CD1c-positive myeloid dendritic cell (primary cell): Measurements from ENCODE around the gene WFIKKN1.

Source experiments
- DNase-seq: peaks from one replicate; pipeline ENCODE4 v3.0.0-alpha.2; 2016; ENCODE audit errors: extremely low spot score

The WFIKKN1 gene

DNA sequence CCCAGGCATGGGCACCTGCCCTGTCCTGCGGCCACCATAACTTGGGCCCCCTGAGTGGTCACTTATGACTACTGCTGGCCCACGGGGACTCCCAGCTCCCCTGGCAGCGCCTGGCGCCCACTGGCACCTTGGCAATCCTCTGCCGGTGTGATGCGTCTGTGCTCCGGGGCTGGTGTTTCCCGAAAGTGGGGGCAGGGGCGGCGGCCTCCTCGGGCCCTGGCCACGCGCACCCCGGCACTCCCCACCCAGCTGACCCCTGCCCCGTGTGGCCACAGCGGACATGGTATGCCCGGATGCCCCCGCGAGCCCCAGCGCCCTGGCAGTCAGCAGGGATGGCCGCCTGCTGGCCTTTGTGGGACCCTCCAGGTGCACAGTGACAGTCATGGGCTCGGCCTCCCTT lies 26.7 kb downstream of the WFIKKN1 start:
- no peak for DNase-seq

DNA sequence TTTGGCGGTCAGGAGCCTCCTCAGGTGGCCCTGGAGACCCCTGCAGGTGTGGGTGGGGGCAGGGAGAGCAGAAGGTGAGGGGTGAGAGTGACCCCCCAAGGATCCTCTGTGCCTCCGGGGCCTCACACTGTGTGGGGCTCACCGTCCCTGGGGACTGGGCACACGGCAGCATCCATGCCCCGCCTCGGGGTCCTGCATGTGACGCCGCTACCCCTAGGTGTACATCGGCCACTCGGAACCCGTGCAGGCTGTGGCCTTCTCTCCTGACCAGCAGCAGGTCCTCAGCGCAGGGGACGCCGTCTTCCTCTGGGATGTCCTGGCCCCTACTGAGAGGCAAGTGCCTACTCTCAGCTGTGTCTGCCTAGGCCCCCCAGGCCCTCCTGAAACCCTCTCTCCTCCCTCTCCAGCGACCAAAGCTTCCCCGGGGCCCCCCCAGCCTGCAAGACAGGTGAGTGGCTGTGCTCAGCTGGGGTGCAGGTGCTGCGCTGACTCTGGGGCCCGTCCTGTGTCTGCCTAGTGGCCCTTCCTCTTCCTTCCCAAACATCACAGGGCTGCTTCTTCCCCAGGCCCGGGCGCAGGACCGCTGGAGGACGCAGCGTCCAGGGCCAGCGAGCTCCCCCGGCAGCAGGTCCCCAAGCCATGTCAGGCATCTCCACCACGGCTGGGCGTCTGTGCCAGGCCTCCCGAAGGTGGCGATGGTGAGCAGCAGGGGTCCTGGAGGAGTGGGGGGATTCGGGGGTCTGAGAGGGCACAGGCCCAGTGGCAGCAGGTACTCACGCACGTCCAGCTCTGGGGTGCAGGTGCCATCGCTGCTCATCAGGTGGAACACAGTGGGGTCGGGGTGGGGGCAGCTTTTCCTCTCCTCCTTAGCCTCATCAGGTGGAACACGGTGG lies 28.1 kb downstream of the WFIKKN1 start:
- DNase-seq, result no peak

DNA sequence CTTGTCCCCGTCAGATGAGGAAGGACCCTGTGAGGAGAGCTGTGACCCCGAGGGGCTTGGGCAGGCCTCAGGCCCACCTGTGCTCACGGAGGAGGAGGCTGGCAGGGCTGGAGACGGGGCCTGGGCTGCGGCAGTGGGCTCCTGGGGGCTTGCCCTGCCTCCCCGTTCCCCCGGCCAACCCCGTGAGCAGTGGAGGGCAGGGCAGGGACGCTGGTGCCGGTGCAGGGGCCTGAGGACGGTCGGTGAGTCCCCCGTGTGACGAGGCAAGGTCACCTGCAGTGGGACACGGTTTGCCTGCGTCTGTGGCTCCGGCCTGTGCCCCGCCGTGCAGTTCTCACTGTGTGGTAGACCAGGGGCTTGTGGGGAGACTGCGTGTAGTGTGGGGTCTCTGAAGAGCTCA lies 28.8 kb downstream of the WFIKKN1 start:
- DNase-seq, result no peak

DNA sequence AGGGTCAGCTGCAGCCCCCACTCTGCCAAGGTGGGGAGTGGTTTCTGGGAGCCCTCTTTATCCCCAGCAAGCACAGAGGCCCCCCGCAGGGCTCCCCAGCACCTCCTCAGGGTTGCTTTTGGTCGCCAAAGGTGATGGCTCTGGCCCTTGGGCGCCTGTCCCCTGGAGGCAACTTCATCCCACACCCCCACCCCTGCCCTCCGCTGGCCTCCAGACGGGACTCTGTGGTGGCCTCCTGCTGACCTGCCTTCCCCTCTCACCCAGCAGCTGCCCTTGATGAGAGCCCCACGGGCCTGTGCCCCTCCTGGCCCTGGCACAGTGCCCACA lies 29.3 kb downstream of the WFIKKN1 start:
- no peak for DNase-seq

DNA sequence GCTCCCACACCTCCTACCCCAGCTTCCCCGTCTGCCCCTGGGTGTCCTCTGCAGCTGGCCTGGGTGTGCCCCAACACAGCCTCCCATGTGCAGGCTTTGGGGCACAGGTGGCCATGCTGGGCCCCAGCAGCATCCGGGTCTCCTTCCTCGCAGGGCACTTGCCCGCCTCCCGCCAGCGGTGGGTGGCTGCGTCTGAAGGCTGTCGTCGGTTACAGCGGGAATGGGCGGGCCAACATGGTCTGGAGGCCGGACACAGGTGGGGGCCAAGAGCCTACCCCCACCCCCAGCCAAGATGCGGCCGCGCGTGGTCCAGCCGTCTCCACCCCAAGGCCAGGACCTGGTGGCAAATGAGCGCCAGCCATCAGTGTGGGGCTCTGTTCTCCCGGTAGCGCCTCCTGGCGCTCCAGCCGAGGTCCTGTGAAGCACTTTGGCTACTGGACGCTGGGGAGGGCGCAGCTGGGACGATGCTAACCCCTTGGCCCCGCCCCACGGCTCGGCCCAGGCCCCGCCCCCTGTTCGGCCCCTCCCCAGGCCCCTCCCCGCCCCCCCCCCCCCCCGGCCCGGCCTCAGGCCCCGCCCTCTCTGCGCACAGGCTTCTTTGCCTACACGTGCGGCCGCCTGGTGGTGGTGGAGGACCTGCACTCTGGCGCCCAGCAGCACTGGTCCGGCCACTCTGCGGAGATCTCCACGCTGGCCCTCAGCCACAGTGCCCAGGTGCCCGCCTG lies 29.8 kb downstream of the WFIKKN1 start:
- peak; percentile 92 for DNase-seq

DNA sequence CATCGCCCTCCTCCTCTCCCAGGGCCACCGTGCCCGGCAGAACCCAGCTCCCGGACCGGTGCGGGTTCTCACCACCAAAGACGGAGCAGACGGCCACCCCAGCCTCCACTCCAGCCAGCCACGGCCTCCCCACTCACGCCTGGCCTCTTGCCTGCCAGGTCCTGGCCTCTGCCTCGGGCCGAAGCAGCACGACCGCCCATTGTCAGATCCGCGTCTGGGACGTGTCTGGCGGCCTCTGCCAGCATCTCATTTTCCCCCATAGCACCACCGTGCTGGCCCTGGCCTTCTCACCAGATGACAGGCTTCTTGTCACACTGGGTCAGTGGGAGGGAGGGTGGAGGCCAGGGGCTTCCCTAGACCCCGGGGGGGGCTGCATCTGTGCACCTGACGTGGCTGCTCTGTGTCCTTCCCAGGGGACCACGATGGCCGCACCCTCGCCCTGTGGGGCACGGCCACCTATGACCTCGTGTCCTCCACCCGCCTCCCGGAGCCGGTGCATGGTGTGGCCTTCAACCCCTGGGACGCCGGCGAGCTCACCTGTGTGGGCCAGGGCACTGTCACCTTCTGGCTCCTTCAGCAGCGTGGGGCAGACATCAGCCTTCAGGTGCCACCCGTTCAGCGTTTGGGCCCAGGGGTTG lies 30.5 kb downstream of the WFIKKN1 start:
- DNase-seq, result no peak

DNA sequence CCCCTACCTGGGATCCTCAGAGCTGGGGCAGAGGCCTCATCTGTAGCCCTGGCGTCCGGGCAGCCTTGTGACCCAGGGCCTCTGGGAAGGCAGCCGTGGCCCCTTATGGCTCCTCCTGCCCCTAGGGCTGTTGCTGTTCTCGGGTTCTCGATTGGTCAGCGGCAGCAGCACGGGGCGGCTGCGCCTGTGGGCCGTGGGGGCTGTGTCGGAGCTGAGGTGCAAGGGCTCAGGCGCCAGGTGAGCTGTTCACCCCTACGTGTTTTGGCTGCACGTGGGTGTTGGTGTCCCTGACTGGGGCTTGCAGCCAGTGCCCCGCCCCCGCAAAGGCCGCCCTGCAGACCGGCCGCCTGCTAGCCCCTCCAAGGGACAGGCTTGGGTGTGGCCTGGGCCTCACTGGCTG lies 31.3 kb downstream of the WFIKKN1 start:
- DNase-seq, result no peak

DNA sequence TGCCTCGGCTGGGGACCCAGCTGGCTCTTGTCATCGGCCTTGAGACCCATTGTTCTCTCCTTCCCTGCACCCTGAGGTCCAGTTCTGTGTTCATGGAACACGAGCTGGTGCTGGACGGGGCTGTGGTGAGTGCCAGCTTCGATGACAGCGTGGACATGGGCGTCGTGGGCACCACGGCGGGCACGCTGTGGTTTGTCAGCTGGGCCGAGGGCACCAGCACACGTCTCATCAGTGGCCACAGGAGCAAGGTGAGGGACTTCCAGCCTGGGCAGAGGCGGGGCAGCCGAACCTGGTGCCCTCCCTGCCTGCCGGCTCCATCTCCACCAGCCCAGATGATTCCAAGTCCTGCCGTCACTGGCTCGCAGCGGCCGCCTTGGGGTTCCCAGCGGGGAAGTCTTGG lies 31.8 kb downstream of the WFIKKN1 start:
- no peak for DNase-seq

DNA sequence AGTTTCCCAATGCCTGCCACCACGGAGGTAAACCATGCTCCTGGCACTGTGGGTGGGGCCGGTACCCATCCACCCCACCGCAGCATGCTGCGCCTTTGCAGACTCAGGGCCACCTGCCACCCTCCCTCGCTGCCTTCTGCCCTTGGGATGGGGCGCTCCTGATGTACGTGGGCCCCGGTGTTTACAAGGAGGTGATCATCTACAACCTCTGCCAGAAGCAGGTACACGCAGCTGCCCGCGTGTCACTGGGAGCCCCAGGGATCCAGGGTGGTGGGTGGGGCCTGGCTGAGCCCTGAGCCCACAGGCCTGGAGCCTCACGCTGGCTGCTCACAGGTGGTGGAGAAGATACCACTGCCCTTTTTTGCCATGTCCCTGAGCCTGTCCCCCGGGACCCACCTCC lies 35.8 kb downstream of the WFIKKN1 start:
- no peak for DNase-seq

DNA sequence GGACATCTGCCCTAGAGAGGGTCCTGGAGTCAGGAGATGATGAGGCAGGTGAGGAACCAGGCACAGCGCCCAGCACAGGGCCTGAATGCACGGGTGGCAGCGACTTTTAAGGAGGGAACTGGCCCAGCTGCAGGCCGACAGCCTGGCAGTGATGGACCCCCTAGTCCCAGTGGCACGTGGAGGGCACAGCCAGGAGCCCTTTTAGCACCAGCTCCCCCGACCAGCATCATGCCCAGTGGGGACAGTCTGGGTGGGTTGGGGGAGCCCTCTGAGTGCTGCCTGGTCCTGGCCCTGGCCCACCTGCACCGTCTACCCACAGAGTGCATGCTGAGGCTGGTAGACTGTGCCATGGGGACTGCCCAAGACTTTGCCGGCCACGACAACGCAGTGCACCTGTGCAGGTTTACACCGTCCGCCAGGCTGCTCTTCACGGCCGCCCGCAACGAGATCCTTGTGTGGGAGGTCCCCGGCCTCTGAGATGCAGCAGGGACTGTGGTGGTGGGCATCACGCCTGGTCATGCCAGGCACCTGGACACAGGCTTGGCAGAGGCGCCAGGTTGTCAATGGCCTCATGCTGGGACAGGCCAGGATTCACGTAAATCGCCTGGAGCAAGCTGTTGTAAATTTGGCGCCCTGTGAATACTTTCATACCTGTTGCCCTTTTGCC lies 36.5 kb downstream of the WFIKKN1 start:
- DNase-seq, result no peak

DNA sequence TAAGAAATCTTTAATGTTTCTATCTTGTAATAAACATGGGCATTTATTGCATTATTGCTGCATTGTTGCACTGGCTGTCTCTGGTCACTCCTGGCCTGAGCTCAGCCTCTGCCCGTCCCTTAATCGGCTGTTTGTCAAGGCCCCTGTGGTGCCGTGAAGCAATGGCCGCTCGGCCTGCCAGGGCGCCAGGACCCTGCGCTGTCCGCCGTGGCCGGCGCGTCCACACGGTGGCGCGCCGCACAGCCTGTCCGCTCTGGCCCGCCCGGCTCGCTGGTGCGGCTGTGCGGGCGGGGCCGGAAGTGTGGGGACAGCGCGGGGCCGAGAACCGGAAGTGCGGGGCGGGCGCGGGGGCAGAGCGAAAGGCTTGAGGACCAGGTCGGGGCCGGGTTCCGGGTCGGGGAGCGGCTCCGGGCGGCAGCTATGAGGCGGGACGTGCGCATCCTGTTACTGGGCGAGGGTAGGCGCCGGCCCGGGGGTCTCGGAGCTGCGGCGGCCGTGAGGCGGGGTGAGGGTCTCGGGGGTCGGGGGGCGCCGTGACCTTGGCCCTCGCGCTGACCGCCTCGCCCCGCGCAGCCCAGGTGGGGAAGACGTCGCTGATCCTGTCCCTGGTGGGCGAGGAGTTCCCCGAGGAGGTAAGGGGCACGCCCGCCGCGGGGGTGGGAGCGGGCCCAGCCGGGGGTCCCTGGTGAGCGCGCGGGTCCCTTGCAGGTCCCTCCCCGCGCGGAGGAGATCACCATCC lies 37.2 kb downstream of the WFIKKN1 start, which contains the start of gene RHOT2:
RHOT2 (plus strand) TSS at position 353 of the 739 bp plus-strand sequence; CDS start at position 421, 68 bp downstream.
- DNase-seq, result peak; percentile 97

DNA sequence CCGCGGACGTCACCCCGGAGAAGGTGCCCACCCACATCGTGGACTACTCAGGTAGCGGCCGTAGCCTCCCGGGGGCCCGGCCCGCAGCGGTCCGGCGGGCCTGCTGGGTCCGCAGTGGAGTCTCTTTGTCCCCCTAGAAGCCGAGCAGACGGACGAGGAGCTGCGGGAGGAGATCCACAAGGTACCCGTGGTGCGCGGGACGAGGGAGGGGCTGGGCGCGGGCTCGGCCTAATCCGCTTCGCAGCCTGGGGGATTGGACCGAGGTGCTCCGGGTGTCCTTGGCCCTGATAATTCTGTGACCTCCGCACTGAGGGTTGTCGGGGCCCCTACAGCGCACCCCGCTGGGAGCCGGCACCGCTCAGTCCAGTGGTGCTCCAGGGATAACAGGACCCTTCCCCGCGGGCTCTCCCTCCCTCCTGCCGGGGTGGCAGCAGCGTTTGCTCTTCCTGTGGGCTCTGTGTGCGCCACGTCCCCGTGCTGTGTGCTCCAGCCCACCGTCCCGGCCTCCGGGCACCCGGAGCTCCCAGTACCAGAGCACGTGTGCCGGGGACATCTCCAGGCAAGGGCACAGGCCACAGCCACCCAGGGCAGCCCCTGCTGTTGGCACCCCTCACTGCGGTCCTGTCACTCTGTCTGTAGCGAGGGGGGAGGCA lies 37.9 kb downstream of the WFIKKN1 start:
- DNase-seq, result no peak

DNA sequence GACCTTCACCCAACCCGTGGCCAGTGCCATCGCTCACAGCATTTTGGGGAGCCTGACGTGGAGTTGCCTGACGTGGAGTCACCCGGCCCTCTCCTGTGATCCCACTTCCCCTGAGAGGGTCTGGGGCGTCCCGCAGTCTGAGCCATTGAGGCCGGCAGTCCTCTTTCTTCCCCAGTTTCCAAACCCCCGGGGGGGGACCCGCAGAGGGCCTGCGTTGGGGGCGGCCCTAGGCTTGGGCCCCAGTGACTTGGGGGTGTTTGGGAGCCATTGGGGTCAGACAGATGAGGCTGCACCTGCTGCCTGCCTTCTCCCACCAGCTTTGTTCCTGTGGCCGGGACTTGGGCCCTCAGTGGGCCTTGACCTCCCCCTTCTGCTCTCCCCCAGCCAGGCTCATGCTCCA lies 38.9 kb downstream of the WFIKKN1 start:
- no peak for DNase-seq

DNA sequence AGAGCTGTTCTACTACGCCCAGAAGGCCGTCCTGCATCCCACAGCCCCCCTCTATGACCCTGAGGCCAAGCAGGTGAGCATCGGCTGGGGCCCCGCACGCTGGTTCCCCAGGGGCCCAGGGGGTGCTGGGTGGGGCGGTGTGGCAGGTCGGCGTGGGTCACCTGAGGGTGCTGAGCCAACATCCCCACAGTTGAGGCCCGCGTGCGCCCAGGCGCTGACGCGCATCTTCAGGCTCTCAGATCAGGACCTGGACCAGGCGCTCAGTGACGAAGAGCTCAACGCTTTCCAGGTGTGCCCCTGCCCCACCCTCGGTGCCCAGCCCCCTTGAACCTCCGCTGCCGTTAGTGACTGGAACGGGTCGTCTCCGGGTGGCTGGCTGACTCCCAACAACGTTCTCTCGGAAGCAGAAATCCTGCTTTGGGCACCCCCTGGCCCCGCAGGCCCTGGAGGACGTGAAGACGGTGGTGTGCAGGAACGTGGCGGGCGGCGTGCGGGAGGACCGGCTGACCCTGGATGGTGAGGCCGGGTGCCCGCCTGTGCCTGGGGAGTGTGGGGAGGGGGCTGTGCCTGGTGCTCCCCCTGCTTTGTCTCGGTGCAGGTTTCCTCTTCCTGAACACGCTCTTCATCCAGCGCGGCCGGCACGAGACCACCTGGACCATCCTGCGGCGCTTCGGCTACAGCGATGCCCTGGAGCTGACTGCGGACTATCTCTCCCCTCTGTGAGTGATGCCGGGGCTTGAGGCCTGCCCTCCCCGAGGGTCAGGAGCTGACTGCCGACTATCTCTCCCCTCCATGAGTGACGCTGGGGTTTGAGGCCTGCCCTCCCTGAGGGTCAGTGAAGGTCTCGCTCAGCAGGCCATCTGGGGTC lies 39.9 kb downstream of the WFIKKN1 start:
- no peak for DNase-seq

DNA sequence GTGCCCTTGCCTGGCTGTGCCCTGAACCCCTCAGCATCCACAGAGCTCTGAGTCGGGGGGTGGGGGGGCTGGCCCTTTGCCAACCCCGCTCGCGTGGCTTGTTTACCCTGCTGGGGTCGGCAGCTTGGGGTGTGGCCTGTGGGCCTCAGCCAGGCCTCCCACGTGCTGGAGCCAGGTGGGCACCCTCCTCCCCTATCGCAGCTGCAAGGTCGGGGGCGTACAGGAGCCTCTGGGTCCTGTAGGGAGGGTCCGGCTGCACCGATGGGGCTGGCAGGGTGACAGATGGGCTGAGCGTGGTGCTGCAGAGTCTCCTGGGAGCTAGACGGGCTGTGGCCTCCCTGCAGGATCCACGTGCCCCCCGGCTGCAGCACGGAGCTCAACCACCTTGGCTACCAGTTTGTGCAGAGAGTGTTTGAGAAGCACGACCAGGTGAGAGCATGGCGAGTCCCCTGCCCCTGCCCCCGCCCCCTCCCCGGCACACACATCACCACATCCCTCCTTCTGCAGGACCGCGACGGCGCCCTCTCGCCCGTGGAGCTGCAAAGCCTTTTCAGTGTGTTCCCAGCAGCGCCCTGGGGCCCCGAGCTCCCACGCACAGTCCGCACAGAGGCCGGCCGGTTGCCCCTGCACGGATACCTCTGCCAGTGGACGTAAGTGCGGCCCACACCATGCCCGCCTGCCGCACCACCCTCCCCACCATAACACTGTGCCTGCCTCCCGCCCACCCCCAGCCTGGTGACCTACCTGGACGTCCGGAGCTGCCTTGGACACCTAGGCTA lies 40.8 kb downstream of the WFIKKN1 start:
- DNase-seq, result no peak

DNA sequence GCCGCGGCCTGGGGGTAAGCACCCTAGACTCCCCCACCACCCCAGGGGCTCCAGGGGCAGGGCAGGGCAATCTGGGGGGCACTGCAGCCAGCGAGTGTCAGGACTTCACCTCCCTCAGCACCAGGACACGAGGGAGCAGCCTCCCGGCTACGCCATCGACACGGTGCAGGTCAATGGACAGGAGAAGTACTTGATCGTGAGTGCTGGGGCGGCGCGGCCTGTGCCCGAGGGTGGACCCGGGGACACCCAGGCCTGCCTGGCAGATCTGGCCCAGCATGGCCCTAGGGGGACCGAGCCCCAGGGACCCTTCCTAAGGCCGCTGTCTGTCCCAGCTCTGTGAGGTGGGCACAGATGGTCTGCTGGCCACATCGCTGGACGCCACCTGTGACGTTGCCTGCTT lies 41.6 kb downstream of the WFIKKN1 start:
- DNase-seq, result no peak

DNA sequence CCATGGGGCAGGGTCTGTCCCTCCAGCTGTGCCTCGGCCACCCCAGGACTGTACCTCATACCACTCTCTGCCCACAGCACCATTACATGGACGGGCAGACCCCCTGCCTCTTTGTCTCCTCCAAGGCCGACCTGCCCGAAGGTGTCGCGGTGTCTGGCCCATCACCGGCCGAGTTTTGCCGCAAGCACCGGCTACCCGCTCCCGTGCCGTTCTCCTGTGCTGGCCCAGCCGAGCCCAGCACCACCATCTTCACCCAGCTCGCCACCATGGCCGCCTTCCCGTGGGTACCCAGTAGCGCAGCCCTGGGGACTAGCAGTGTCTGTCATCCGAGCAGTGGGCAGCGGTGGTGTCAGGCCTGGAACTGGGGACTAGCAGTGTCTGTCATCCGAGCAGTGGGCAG lies 42.1 kb downstream of the WFIKKN1 start:
- no peak for DNase-seq

DNA sequence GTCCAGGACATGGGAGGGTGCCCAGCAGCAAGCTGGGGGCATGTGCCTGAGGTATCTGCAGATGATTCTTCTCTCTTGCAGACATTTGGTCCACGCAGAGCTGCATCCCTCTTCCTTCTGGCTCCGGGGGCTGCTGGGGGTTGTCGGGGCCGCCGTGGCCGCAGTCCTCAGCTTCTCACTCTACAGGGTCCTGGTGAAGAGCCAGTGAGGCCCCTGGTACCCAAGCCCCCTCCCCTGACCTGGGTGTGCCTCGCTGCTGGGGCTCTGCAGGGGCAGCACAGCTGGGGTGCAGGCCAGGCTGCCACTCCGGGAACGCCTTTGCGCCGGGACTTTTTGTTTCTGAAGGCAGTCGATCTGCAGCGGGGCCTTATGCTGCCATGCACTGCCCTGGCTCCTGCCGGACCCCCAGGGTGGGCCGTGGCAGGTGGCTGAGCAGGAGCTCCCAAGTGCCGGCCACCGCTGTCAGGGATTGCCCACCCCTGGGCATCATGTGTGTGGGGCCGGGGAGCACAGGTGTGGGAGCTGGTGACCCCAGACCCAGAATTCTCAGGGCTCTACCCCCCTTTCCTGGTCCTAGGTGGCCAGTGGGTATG lies 42.7 kb downstream of the WFIKKN1 start:
- DNase-seq, result no peak
